GM12872 (cell line): Measurements from ENCODE around the gene PTBP1.

Source experiments
- CTCF ChIP-seq: IDR thresholded peaks from 3 replicates; pipeline ENCODE4 v1.5.1; 2011; ENCODE audit warnings: low read depth, mild to moderate bottlenecking, low read length, moderate library complexity; ENCODE audit not compliant: insufficient read depth

PTBP1 gene

DNA sequence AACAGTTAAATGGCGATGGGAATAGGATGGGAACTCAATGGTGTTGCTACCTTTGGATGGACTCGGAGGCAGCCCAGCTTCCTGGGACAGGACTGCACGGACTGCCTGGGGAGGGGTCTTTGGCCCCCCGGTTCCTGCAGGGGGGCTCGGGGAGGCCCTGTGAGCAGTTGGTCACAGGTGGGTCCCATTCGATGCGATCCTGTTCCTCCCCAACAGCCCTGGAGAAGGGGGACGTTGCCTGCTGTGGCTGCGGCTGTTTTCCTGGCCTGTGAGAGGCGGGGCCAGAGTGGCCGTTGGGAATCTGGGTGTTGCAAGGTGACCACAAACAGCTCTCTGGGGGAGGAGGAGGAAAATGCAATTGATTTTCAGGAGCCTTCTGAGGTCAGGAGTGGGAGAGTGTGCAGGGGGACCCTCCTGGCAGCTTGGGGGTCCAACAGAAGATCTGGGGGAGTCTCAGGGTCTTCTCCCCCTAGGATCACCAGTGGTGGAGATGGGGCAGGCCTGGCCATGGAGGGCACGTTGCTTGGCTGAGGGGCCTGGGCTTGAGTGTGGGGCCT is 26.4 kb downstream of the PTBP1 start:
- TF ChIP-seq CTCF: no peak

GRCh38 chr19:824885-825284 is 27.6 kb downstream of the PTBP1 start:
- no peak for TF ChIP-seq CTCF

DNA sequence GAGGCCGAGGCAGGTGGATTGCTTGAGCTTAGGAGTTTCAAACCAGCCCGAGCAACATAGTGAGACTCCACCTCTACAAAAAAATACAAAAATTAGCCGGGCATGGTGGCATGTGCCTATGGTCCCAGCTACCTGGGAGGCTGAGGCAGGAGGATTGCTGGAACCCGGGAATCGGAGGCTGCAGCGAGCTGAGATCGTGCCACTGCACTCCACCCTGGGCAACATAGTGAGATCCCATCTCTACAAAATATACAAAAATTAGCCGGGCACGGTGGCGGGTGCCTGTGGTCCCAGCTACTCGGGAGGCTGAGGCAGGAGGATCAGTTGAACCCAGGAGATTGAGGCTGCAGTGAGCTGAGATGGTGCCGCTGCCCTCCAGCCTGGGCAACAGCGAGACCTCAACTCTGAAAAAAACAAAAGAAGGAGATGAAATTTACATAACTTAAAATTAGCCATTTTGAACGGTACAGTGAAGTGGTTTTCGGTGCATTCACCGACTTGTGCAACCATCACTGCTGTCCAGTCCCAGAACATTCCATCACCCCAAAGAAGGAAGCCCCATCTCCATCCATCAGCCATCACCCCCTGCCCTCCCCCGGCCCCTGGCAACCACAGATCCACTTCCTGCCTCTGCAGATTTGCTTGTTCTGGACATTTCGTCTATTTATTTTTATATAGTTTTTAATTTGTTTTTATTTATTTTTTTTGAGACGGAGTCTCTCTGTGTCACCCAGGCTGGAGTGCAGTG is 28.8 kb downstream of the PTBP1 start:
- TF ChIP-seq CTCF: no peak

GRCh38 chr19:827314-827709 is 30.1 kb downstream of the PTBP1 start:
- no peak for TF ChIP-seq CTCF

DNA sequence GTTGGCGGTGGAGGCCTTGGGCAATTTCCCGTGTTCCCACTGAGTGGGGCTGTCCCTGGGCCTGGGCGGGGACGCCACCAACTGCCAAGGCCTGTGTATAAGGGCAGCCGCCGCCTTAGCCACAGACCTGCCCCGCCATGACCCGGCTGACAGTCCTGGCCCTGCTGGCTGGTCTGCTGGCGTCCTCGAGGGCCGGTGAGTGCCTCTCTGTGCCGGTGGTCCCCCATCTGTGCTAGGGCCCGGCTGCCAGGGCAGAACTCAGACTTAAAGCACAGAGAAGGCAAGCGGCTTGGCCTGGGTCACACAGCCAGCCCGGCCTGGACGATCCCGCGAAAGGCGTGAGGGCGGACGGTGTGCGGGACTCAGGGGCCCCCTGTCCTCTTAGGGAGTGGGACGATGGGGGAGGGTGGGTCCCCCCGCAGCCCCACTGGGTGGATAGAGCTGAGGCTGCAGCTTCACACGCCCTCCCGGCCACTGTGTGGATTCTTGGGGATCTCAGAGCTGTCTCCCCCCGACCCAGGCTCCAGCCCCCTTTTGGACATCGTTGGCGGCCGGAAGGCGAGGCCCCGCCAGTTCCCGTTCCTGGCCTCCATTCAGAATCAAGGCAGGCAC is 30.6 kb downstream of the PTBP1 start, which contains the start of gene AZU1:
Gene AZU1 (plus strand): TSS at position 128 of the 612 bp plus-strand sequence. CDS start 10 bp downstream, at position 138.
- no peak for TF ChIP-seq CTCF

DNA sequence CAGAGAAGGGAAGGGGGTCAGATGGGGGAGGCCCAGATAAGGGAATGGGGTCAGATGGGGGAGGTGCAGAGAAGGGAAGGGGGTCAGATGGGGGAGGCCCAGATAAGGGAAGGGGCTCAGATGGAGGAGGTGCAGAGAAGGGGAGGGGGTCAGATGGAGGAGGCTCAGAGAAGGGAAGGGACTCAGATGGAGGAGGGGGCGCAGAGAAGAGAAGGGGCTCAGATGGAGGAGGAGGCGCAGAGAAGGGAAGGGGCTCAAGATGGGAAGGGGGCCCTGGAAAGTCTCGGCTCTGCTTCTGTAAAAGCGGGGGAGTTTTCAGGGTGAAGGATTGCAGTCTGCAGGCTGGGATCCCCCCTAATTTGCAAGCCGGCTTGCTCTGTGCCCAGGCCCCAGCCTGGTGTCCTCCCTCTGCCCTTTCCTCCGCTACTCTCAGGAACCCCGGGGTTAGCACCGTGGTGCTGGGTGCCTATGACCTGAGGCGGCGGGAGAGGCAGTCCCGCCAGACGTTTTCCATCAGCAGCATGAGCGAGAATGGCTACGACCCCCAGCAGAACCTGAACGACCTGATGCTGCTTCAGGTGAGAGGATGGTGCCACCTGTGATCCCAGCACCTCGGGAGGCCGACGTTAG is 32.0 kb downstream of the PTBP1 start:
- TF ChIP-seq CTCF: no peak
